ENCODE measurements around the gene KRTAP1-1.

The KRTAP1-1 gene

GRCh38 chr17:41073676-41074075 is 32.4 kb upstream of the KRTAP1-1 start:
- TF ChIP-seq POLR2AphosphoS5 (IDR thresholded peaks at IDR 0.05; ENCODE audit: low read depth, low read length) (no peak), SIN3A (IDR thresholded peaks at IDR 0.05; ENCODE audit: borderline replicate concordance, insufficient read depth, low read length) (no peak), TAF1 (IDR thresholded peaks at IDR 0.05; ENCODE audit: borderline replicate concordance, insufficient read depth, low read length) (no peak), FOXP2 (optimal IDR thresholded peaks at IDR 0.05; ENCODE audit: borderline replicate concordance, extremely low read depth, extremely low read length, insufficient read depth) (no peak), REST (IDR thresholded peaks at IDR 0.05; ENCODE audit: insufficient read depth in 1 of 2, low read depth in 2 of 2, low read length in 2 of 2) (no peak)

GRCh38 chr17:41071606-41072360 is 30.5 kb upstream of the KRTAP1-1 start:
- TF ChIP-seq SIN3A (IDR thresholded peaks at IDR 0.05; ENCODE audit: borderline replicate concordance, insufficient read depth, low read length) (no peak), FOXP2 (optimal IDR thresholded peaks at IDR 0.05; ENCODE audit: borderline replicate concordance, extremely low read depth, extremely low read length, insufficient read depth) (no peak), POLR2AphosphoS5 (IDR thresholded peaks at IDR 0.05; ENCODE audit: low read depth, low read length) (no peak), REST (IDR thresholded peaks at IDR 0.05; ENCODE audit: insufficient read depth in 1 of 2, low read depth in 2 of 2, low read length in 2 of 2) (no peak), TAF1 (IDR thresholded peaks at IDR 0.05; ENCODE audit: borderline replicate concordance, insufficient read depth, low read length) (no peak)

GRCh38 chr17:41069031-41069430 is 27.8 kb upstream of the KRTAP1-1 start:
- no peak for TF ChIP-seq TAF1 (IDR thresholded peaks at IDR 0.05; ENCODE audit: borderline replicate concordance, insufficient read depth, low read length)
- TF ChIP-seq FOXP2 (optimal IDR thresholded peaks at IDR 0.05; ENCODE audit: borderline replicate concordance, extremely low read depth, extremely low read length, insufficient read depth): no peak
- no peak for TF ChIP-seq POLR2AphosphoS5 (IDR thresholded peaks at IDR 0.05; ENCODE audit: low read depth, low read length)
- no peak for TF ChIP-seq REST (IDR thresholded peaks at IDR 0.05; ENCODE audit: insufficient read depth in 1 of 2, low read depth in 2 of 2, low read length in 2 of 2)
- TF ChIP-seq SIN3A (IDR thresholded peaks at IDR 0.05; ENCODE audit: borderline replicate concordance, insufficient read depth, low read length): no peak

GRCh38 chr17:41067281-41067680 is 26.0 kb upstream of the KRTAP1-1 start:
- TF ChIP-seq REST (IDR thresholded peaks at IDR 0.05; ENCODE audit: insufficient read depth in 1 of 2, low read depth in 2 of 2, low read length in 2 of 2) (no peak), FOXP2 (optimal IDR thresholded peaks at IDR 0.05; ENCODE audit: borderline replicate concordance, extremely low read depth, extremely low read length, insufficient read depth) (no peak), TAF1 (IDR thresholded peaks at IDR 0.05; ENCODE audit: borderline replicate concordance, insufficient read depth, low read length) (no peak), SIN3A (IDR thresholded peaks at IDR 0.05; ENCODE audit: borderline replicate concordance, insufficient read depth, low read length) (no peak), POLR2AphosphoS5 (IDR thresholded peaks at IDR 0.05; ENCODE audit: low read depth, low read length) (no peak)

Measured in PFSK-1 (cell line).